ENCODE data around the gene BEST4. TPM values are rescaled to one million over a fixed set of nuclear protein-coding genes. Genes with fewer than 3 reads are reported as not detected.

Gene BEST4
- total RNA-seq, 1 experiment from 2014 or later = 1.3 TPM

DNA sequence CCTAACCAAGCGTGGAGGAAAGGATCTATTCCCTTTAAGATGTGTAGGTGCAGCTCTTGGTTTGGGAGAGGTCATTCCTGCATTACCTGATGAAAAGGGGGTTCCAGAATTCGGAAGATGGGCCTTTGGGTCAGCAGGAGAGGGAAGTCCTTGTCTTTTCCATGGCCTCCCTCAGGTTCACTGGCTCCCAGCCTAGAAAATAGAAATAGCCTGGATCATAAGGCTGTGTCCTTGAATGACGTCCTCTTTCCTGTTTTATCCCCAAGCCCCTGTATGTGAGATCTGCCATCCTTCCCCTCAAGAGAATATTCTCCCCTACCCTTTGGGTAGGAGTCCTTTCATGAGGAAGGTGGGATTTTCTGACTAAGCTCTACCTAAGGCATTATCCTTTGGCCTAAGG, 27.1 kb downstream of the BEST4 start:
- intact Hi-C loops (cut with micrococcal nuclease; ENCODE audit: unreplicated experiment) = no loop called here
- Histone ChIP-seq H3K79me2 (ENCODE audit: low read depth) (no peaks in the 10 kb centered on the region), H3K4me2 (no peak overlapping the region), H3K36me3 (ENCODE audit: low read depth) (peaks cover 30% of the 10 kb centered on the region), H3K9me2 (ENCODE audit: insufficient read depth) (no peaks in the 10 kb centered on the region), H3K9me3 (ENCODE audit: insufficient read depth, low read depth) (no peaks in the 10 kb centered on the region), H3K27me3 (ENCODE audit: insufficient read depth, low read depth) (no peaks in the 10 kb centered on the region), H3K4me1 (replicated peaks; ENCODE audit: insufficient read depth) (no peaks in the 10 kb centered on the region), H3K4me3 (no peak overlapping the region), H3F3A (ENCODE audit: insufficient read depth, low read depth) (0 out of 2 replicates have a peak, but pooled peaks cover 9% of the 10 kb centered on the region), H3K27ac (no peak overlapping the region), H2AFZ (no peak overlapping the region), H4K20me1 (ENCODE audit: insufficient read depth) (no peaks in the 10 kb centered on the region)
- DNase-seq = no peak
- ChIA-PET CTCF (no interaction called here), POLR2A (ENCODE audit: unreplicated experiment) (no interaction called here)
- no TSS peak for BruUV-seq (replicated peaks)
- TF ChIP-seq, protein P1, sequence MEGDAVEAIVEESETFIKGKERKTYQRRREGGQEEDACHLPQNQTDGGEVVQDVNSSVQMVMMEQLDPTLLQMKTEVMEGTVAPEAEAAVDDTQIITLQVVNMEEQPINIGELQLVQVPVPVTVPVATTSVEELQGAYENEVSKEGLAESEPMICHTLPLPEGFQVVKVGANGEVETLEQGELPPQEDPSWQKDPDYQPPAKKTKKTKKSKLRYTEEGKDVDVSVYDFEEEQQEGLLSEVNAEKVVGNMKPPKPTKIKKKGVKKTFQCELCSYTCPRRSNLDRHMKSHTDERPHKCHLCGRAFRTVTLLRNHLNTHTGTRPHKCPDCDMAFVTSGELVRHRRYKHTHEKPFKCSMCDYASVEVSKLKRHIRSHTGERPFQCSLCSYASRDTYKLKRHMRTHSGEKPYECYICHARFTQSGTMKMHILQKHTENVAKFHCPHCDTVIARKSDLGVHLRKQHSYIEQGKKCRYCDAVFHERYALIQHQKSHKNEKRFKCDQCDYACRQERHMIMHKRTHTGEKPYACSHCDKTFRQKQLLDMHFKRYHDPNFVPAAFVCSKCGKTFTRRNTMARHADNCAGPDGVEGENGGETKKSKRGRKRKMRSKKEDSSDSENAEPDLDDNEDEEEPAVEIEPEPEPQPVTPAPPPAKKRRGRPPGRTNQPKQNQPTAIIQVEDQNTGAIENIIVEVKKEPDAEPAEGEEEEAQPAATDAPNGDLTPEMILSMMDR (conservative IDR thresholded peaks at IDR 0.05) = no peak
- no peak for TF ChIP-seq EZH2 (IDR thresholded peaks at IDR 0.05; ENCODE audit: low read depth)

DNA sequence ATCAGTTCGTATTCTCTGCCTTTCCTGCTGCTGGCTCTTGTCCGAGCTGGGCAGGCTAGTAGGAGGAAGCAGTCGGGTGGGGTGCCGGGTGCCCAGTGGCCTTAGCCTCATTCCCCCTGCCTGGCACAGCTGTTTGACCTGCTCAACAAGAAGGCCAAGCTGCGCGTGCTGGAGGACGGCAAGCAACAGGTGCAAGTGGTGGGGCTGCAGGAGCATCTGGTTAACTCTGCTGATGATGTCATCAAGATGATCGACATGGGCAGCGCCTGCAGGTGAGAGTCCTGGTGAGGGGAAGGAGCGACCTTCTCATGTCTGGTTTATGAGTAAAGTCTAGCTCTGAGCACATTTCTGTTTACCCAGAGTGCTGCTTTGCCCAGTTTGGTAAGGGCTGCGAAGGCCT, 28.9 kb downstream of the BEST4 start:
- intact Hi-C loops (cut with micrococcal nuclease; ENCODE audit: unreplicated experiment) = no loop called here
- Histone ChIP-seq H3K9me2 (ENCODE audit: insufficient read depth) (no peaks in the 10 kb centered on the region), H3K79me2 (ENCODE audit: low read depth) (no peaks in the 10 kb centered on the region), H3K4me3 (no peak overlapping the region), H3K4me2 (no peak overlapping the region), H2AFZ (no peak overlapping the region), H3K4me1 (replicated peaks; ENCODE audit: insufficient read depth) (no peaks in the 10 kb centered on the region), H3K9me3 (ENCODE audit: insufficient read depth, low read depth) (no peaks in the 10 kb centered on the region), H3K36me3 (ENCODE audit: low read depth) (peaks cover 30% of the 10 kb centered on the region), H3K27ac (no peak overlapping the region), H4K20me1 (ENCODE audit: insufficient read depth) (no peaks in the 10 kb centered on the region), H3F3A (ENCODE audit: insufficient read depth, low read depth) (0 out of 2 replicates have a peak, but pooled peaks cover 9% of the 10 kb centered on the region), H3K27me3 (ENCODE audit: insufficient read depth, low read depth) (no peaks in the 10 kb centered on the region)
- BruUV-seq (replicated peaks) = no TSS peak
- ChIA-PET POLR2A (ENCODE audit: unreplicated experiment) (no interaction called here), CTCF (interaction anchor here (0.5 kb wide), 1 partner anchor 533 kb away, joined by 3 read pairs; no protein-coding TSS in a partner anchor)
- no peak for DNase-seq
- TF ChIP-seq, protein P1 (conservative IDR thresholded peaks at IDR 0.05) = no peak
- no peak for TF ChIP-seq EZH2 (IDR thresholded peaks at IDR 0.05; ENCODE audit: low read depth)

DNA sequence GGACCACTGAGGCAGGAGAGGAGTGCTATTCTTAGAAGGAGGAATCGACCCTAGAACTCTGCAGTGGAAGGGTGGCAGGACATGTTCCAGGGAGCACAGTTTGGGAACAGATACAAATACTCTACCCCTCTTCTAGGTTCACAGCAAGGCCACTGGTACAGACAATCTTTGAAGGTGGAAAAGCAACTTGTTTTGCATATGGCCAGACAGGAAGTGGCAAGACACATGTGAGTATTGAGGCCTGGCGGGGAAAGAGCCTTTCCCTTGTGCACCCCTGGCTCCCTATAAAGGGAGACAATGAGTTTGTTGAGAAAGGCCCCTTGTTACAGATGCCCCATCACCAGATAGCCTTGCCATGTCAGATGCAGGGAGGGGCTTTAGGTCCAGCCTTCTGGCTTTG, 30.6 kb downstream of the BEST4 start:
- DNase-seq = no peak
- H4K20me1 ChIP-seq (ENCODE audit: insufficient read depth) = no peaks in the 10 kb centered on the region
- H3K27ac ChIP-seq = no peak overlapping the region
- TF ChIP-seq, protein P1 (conservative IDR thresholded peaks at IDR 0.05) = no peak
- TF ChIP-seq EZH2 (IDR thresholded peaks at IDR 0.05; ENCODE audit: low read depth) = no peak
- no peak overlapping the region for H3K4me3 ChIP-seq
- no peak overlapping the region for H3K4me2 ChIP-seq
- H2AFZ ChIP-seq = no peak overlapping the region
- H3K9me3 ChIP-seq (ENCODE audit: insufficient read depth, low read depth) = no peaks in the 10 kb centered on the region
- no peaks in the 10 kb centered on the region for H3K9me2 ChIP-seq (ENCODE audit: insufficient read depth)
- H3F3A ChIP-seq (ENCODE audit: insufficient read depth, low read depth) = 0 out of 2 replicates have a peak, but pooled peaks cover 3% of the 10 kb centered on the region
- H3K79me2 ChIP-seq (ENCODE audit: low read depth) = no peaks in the 10 kb centered on the region
- ChIA-PET POLR2A (ENCODE audit: unreplicated experiment) (no interaction called here), CTCF (no interaction called here)
- BruUV-seq (replicated peaks) = no TSS peak
- intact Hi-C loops (cut with micrococcal nuclease; ENCODE audit: unreplicated experiment) = no loop called here
- H3K27me3 ChIP-seq (ENCODE audit: insufficient read depth, low read depth) = no peaks in the 10 kb centered on the region
- peaks cover 43% of the 10 kb centered on the region for H3K36me3 ChIP-seq (ENCODE audit: low read depth)
- H3K4me1 ChIP-seq (replicated peaks; ENCODE audit: insufficient read depth) = no peaks in the 10 kb centered on the region

Data from PC-9 (cell line).